Lung microvascular endothelial cell (primary cell): ENCODE data around the gene MEIG1. TPM values are rescaled to one million over a fixed set of nuclear protein-coding genes. Genes with fewer than 3 reads are reported as not detected.
A peak's percentile ranks its signal among the peaks of the same experiment; 100 is the strongest.
"Not testable (repeated sequence)": the region's sequence is repeated elsewhere in the genome, so short reads cannot be mapped to it uniquely, and the experiment has no call there.

Source experiments
- DNase-seq, 2 donors: peaks; one replicate each; pipeline versions ENCODE4 v3.0.0 to v3.0.0-alpha.2; 2010; ENCODE audit warnings: low read depth in 2 of 2
- total RNA-seq: library from RNA; depleted of rRNA; stranded (reverse); fragments of >200 nt; gene quantifications from 2 replicates; pipeline ENCODE4 v1.2.1, GENCODE V29; 2014

Gene MEIG1
- total RNA-seq = 0.20 TPM in 1 of 2 replicates, not detected in the other

GRCh38 chr10:14959221-14960057, at the start of gene MEIG1:
TSS of gene MEIG1 (plus strand) at chr10:14959388. CDS start at chr10:14966469, 7,081 bp downstream.
- DNase-seq = peak; percentile 89 to 92

- DNase-seq = no peak
Observed at GRCh38 chr10:14910953-14911352, 48.2 kb upstream of the MEIG1 start.

GRCh38 chr10:14911801-14912200, 47.4 kb upstream of the MEIG1 start:
- no peak for DNase-seq

- DNase-seq = no peak
Observed at GRCh38 chr10:14916600-14916999, 42.6 kb upstream of the MEIG1 start.

- no peak for DNase-seq
Observed at GRCh38 chr10:14917827-14918226, 41.4 kb upstream of the MEIG1 start.

- DNase-seq = no peak
Observed at GRCh38 chr10:14918964-14919363, 40.2 kb upstream of the MEIG1 start.

- no peak for DNase-seq
Observed at GRCh38 chr10:14924013-14924412, 35.2 kb upstream of the MEIG1 start.

GRCh38 chr10:14925268-14925667, 33.9 kb upstream of the MEIG1 start:
- no peak for DNase-seq

GRCh38 chr10:14926061-14926470, 33.1 kb upstream of the MEIG1 start:
- DNase-seq = no peak

- DNase-seq = no peak
Observed at GRCh38 chr10:14926722-14927416, 32.3 kb upstream of the MEIG1 start.

GRCh38 chr10:14930610-14931009, 28.6 kb upstream of the MEIG1 start:
- no peak for DNase-seq

- no peak for DNase-seq
Observed at GRCh38 chr10:14936584-14936983, 22.6 kb upstream of the MEIG1 start.

GRCh38 chr10:14938971-14939370, 20.2 kb upstream of the MEIG1 start:
- peak in 1 of 2 donors; percentile 7 for DNase-seq

GRCh38 chr10:14942147-14942949, 16.8 kb upstream of the MEIG1 start:
- peak in 1 of 2 donors; percentile 58 for DNase-seq

- DNase-seq = not testable (repeated sequence)
Observed at GRCh38 chr10:14942950-14943338, 16.2 kb upstream of the MEIG1 start.

- DNase-seq = no peak
Observed at GRCh38 chr10:14945108-14945507, 14.1 kb upstream of the MEIG1 start.

- no peak for DNase-seq
Observed at GRCh38 chr10:14947268-14947667, 11.9 kb upstream of the MEIG1 start.

GRCh38 chr10:14949291-14949690, 9.9 kb upstream of the MEIG1 start:
- no peak for DNase-seq

GRCh38 chr10:14952851-14953423, 6.3 kb upstream of the MEIG1 start:
- DNase-seq = peak; percentile 20 to 35

- DNase-seq = peak; percentile 58 to 67
Observed at GRCh38 chr10:14953424-14954000, 5.7 kb upstream of the MEIG1 start.
